Measurements from ENCODE around the gene SYT5.

SYT5 gene

GRCh38 chr19:55145232-55145631 lies 34.9 kb downstream of the SYT5 start:
- DNase-seq = no peak

GRCh38 chr19:55141696-55142095 lies 38.4 kb downstream of the SYT5 start:
- DNase-seq = no peak

- DNase-seq = no peak
Observed at GRCh38 chr19:55137915-55138314, 42.2 kb downstream of the SYT5 start.

GRCh38 chr19:55136399-55137102 lies 43.5 kb downstream of the SYT5 start:
- no peak for DNase-seq

GRCh38 chr19:55134736-55135135 lies 45.4 kb downstream of the SYT5 start:
- DNase-seq = no peak

GRCh38 chr19:55133639-55134444 lies 46.2 kb downstream of the SYT5 start:
- no peak for DNase-seq

- no peak for DNase-seq
Observed at GRCh38 chr19:55132453-55133129, 47.5 kb downstream of the SYT5 start.

DNA sequence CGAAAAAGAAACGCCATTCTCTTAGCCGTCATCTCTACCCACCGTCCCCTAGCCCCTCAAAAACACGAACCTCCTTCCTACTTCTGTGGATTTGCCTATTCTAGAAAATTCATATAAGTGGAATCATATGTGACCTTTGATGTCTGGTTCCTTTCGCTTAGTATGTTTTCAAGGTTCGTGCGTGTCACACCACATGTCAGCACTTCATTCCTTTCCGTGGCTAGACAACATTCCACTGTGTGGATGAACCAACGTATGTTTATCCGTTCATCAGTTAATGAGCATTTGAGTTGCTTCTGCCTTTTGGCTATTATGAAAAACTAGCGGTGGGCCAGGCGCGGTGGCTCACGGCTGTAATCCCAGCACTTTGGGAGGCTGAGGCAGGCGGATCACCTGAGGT lies 48.7 kb downstream of the SYT5 start:
- DNase-seq = no peak

Data from bone marrow (tissue), 2 donors.